DMS79 treated with DMSO at 0.1 percent for 48 hours (cell line): Measurements from ENCODE around the gene SDK1.

Experiments used
- DNase-seq: peaks from one replicate; lab custom pipeline; 2025; lab: John Stamatoyannopoulos, UW

Gene SDK1

GRCh38 chr7:3333861-3334260 is 32.8 kb downstream of the SDK1 start:
- no peak for DNase-seq

GRCh38 chr7:3336042-3336665 is 35.1 kb downstream of the SDK1 start:
- DNase-seq: peak; percentile 58

GRCh38 chr7:3338161-3338560 is 37.1 kb downstream of the SDK1 start:
- peak; percentile 74 for DNase-seq

DNA sequence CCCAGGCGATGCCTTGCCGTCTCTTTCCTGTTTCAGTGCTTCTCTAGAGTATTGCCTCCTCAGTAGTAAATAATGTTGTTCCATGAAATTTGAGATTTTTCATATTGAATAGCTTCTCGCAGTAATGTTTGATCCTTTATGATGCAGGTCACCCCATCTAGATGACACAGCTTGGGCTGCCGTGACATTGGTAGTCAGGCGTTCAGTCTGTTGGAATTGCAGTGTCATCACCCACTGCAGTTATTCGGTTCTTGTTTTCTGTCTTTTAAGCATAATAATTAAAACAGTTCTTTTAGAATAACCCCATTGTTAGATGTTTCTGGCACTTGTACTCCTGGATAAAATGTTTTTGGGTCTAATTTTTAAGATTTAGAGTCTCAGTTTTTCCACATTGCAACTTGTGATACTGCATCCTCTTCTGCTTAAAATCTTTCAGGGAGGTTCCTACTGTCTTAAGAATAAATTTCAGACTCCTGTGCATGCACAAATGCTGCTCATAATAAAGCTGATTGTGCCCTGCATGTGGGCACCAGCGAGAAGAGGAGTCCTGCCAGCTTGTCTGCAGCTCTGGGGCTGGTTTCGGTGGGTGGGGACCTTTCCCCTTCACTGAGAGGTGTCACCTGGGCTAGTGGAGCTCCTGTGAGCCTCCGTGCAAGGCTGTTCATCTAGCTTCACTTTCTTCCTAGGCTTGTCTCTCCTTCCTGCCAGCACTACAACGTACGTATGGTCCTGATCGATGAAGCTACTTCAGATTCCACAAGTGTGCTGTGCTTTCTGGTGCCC is 44.8 kb downstream of the SDK1 start:
- no peak for DNase-seq

DNA sequence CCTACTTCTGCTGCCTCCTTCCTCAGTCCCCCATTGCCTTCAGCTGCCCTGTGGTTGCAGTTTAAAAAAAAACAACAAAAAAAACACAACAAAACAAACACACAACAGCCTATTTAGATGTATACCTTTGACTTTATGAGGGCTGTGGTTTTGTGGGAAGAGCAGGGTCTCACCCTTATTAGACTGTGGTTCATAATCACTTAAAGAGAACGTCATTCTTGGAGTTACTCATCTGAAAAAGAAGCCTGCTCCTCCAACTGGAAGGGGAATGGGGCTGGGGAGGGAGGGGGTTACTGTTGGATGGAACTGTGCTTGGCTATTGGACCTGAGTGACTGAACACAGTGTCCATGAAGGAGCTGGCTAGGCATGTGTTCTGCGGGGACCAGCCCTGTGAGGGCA is 48.1 kb downstream of the SDK1 start:
- no peak for DNase-seq

GRCh38 chr7:3356173-3356572 is 55.1 kb downstream of the SDK1 start:
- DNase-seq: no peak

DNA sequence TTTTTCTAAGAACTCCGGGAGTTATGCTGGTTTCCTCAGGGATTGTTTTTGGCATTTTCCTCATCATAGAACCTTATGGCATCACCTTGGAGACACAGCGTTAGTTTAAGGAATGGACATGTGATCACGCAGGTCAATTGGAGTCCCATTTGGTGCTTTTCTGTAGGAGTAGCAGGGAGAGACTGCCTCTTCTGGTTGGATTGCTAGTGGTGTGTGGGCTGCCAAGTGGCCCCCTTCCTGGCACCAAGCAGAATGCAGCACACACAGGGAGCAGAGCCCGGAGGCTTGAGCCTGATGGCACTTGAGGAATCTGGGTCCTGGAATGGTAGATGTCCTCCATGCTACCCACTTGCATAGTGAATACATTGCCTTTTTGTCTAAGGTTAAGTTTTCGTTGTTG is 57.9 kb downstream of the SDK1 start:
- no peak for DNase-seq

DNA sequence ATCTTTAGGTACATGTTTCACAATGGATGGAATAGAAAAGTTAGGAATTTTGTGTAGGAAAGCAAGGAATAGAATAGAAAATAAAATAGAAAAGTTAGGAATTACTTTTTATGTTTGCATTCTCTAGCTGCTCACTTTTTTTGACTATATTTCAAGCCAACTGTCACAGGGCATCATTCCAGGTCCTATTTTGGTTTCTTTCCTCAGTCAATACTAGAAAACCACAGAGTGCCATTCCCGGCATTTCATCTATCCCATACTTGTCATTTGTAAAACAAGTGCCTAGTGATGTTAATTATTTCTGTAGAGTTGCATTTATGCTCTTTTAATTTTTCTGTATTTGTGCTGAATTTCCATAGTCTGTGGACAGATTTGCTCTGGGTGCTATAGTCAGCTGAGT is 66.2 kb downstream of the SDK1 start:
- peak; percentile 32 for DNase-seq

- DNase-seq: no peak
These were observed 69.2 kb downstream of the SDK1 start for GRCh38 chr7:3370068-3370830.

DNA sequence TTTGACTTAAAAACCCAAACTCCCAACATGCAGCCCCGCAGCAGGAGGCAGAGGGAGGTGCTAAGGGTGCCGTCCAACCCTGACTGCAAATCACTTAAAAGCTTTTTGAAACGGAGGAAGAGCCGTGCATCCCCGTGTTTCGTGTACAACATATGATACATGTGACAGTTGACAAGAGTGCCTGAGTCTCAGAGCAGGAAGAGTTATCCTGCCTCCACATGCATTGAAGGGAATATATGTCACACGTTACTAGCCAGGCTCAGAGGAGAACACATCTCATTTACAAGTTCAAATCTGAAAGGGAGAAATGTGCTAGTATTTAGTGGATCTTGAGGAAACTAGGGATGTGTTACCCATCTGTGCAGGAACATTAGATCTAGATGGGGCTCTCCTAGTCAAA is 69.9 kb downstream of the SDK1 start:
- DNase-seq: no peak

DNA sequence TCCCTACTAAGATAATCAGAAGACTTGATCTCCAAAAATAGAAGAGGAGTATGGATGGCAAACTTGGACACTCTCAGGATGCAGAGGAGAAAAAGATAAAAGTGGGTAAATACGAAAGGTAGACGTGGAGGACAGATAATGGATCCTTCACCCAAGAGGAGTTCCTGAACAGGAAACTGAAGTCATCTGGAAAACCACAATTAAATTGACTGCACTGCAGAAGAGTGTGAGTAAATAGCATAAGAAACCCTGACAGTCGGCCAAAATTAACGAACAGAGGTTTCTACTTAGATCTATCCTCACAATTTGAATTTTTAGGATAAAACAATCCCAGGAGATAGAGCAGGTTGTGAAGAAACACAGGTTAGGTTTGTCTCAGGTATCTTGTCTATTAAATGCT is 70.5 kb downstream of the SDK1 start:
- DNase-seq: peak; percentile 73

GRCh38 chr7:3374239-3374638 is 73.2 kb downstream of the SDK1 start:
- DNase-seq: no peak

- no peak for DNase-seq
These were observed 77.5 kb downstream of the SDK1 start for GRCh38 chr7:3378390-3379150.

DNA sequence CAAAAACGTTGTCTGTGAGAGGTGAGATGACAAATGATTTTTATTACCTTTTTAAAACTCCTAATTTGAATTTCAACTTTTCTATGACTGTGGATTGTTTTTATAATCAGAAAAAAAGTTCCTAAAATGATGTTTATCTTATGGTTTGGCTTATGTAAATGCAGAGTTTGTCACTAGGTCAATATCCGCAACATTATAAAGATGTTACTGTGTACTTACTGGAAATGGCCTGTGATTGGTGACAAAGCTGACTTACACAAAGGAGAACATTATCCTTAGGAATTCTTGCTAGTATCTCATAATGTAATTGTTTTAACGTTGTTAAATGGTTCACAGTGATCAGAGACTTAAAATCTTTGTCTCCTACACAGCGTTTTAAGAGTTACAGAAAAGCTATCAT is 79.0 kb downstream of the SDK1 start:
- DNase-seq: no peak

DNA sequence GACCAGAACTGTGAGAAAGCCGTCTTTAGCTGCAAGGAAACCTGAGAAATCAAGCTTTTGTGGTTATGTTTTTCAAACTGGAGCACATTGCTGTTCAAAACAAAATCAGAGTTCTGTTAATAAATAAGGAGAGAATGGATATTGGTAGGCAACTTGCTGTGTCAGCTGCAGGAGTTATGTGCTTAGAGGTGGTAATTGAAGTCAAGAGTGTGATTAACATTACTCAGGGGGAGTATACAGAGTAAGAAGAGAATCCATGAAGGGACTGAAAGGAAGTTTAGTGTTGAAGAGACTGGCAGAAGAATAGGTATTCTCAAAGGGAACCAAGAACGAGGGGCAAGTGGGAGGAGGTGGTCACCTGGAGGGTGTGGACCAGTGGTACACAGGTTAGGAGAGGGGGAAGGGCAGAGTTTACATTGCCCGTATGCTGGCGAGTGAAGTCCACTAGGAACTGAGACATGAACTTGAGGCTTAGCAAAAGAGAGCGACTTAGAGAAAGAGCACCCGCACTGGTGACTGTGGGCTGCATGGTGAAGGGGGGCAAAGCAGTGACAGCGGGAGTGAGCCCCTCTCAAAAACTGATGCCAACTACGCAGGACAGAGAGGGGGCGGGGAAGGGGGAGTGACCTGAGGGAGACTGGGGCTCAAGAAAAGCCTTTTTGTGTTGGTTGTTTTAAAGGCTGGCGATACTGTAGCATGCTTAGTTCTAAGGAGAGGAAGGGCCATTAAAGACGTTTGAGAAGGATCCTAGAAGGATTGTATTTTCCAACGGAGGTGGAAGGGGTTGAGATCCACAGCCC is 80.0 kb downstream of the SDK1 start:
- no peak for DNase-seq

DNA sequence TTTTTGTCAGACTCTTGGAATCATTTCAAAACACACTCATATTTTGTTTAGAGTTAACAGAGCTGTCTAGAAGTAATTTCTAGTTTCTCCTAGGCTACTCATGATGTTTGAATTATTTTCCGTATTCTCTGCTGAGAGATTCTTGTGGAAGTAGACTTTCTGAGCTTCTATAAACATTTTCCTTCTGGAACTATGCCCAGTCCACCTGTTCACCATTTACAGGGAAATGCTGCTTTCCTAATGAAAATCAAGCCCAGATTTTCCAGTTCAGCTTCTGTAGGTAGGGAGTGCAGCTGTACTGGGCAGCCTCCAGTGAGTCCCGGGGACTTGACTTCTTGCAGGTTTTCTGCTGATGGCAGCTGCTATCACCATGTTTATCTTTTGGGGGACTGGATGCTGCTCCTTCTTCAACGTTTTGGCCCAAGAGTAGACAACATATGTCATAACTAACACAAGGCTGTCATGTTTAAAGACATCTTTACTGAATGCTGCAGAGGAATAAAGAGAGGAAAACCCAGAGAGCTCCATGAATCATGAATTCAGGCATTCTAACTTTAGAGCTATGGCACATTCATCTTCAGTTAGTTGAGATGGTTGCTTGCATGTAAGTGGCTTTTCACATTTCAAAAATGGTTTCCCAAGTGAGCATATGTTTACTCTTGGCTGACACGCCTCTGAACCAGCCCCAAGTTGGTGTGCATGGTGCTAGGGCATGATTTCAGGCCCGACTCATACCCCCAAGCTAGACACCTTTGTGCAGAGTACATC is 85.6 kb downstream of the SDK1 start:
- no peak for DNase-seq

DNA sequence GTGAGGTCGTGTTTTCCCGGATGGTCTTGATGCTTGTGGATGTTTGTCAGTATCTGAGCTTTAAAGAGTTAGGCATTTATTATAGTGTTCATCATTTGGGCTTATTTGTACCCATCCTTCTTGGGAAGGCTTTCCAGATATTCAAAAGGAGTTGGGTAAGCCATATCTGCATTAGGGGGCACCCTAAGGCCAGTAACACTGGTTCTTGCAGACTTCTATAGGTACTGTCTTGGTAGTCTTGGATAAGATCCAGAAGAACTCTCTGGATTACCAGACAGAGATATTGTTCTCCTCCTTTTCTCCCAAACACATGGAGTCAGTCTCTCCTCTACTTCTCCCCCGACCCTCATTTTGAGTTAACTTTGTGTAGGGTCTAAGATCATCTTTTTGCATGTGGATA is 92.8 kb downstream of the SDK1 start:
- DNase-seq: no peak

DNA sequence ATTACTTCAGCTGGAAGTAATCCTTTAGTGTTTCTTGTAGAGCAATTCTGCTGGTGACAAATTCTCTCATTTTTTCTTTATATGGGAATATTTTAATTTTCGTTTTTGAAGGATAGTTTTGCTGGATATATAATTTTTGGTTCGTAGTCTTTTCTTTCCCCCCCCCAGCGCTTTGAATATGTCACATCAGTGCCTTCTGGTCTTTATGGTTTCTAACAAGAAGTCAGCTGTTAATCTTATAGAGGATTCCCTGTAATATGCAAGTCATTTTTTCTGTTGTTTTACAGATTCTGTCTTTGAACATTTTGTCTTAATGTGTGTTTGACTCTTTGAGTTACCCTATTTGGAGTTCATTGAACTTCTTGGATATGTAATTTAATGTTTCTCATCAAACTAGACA is 96.3 kb downstream of the SDK1 start:
- no peak for DNase-seq

GRCh38 chr7:3399858-3400257 is 98.8 kb downstream of the SDK1 start:
- DNase-seq: no peak

DNA sequence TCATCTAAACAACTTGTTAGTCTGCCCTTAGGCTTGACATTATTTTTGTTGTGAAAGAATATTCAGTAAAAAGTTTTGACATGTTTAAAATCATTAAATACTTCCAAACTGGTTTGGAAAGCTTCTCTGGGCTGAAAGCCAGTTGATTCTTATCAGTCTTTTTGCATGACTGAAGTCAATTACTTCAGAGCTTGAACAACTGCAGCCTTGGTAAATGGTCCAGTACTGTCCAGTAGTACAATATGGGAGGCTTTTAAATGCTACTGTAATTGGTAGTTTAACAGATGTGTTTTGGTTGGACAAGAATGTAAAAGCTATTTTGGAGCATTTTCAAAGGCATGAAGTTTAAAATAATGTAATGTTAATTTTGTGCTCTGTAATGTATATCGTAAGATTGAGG is 103.4 kb downstream of the SDK1 start:
- peak; percentile 61 for DNase-seq
